Coronary artery (tissue), 2 donors: ENCODE data around the gene IFITM5.
A peak's percentile ranks its signal among the peaks of the same experiment; 100 is the strongest.
"Not testable (repeated sequence)": the region's sequence is repeated elsewhere in the genome, so short reads cannot be mapped to it uniquely, and the experiment has no call there.

Experiments used
- DNase-seq: peaks from one replicate; pipeline ENCODE4 v3.0.0-alpha.2; 2017; ENCODE audit warnings: low spot score
- H3K27ac ChIP-seq, 2 donors: fragments of 200-600 bp; sonication (generic); one replicate each; pipeline ENCODE4 v1.5.1; 2016 to 2019
- H3K4me3 ChIP-seq: fragments of 200-600 bp; sonication (generic); 2 replicates; pipeline ENCODE4 v1.5.1; 2016; ENCODE audit warnings: mild to moderate bottlenecking, moderate library complexity
- CTCF ChIP-seq: fragments of 200-600 bp; sonication (generic); IDR thresholded peaks from one replicate; pipeline ENCODE4 v1.5.1; 2019; ENCODE audit warnings: antibody characterized with exemption

IFITM5 gene

GRCh38 chr11:331358-332060 lies 32.2 kb upstream of the IFITM5 start:
- peak; percentile 49 for DNase-seq
- Histone ChIP-seq H3K4me3 (no peak overlapping the region), H3K27ac (no peak overlapping the region)
- TF ChIP-seq CTCF = no peak

- H3K27ac ChIP-seq = no peak overlapping the region
- H3K4me3 ChIP-seq = no peak overlapping the region
- no peak for TF ChIP-seq CTCF
- DNase-seq = peak; percentile 66
Observed at GRCh38 chr11:330694-331357, 31.5 kb upstream of the IFITM5 start.

GRCh38 chr11:330307-330693 lies 31.0 kb upstream of the IFITM5 start:
- peak; percentile 69 for DNase-seq
- H3K27ac ChIP-seq = no peak overlapping the region
- H3K4me3 ChIP-seq = no peak overlapping the region
- TF ChIP-seq CTCF = no peak

GRCh38 chr11:329886-330253 lies 30.5 kb upstream of the IFITM5 start:
- TF ChIP-seq CTCF = no peak
- Histone ChIP-seq H3K27ac (no peak overlapping the region), H3K4me3 (no peak overlapping the region)
- peak; percentile 28 for DNase-seq

GRCh38 chr11:328516-329100 lies 29.3 kb upstream of the IFITM5 start:
- H3K4me3 ChIP-seq, H3K27ac ChIP-seq: not testable (repeated sequence)
- DNase-seq = peak; percentile 8

- H3K27ac ChIP-seq = no peak overlapping the region
Observed at GRCh38 chr11:328012-328411, 28.7 kb upstream of the IFITM5 start.

GRCh38 chr11:327581-327923 lies 28.2 kb upstream of the IFITM5 start:
- TF ChIP-seq CTCF = no peak
- H3K4me3 ChIP-seq = peak overlapping the region; percentile 17
- peak overlapping the region; percentile 77 to 88 for H3K27ac ChIP-seq
- DNase-seq = no peak

More at GRCh38 chr11:328012-328411, 28.7 kb upstream of the IFITM5 start:
- DNase-seq = peak; percentile 70
- no peak overlapping the region for H3K4me3 ChIP-seq
- no peak for TF ChIP-seq CTCF
